HepG2 (cell line): ENCODE data around the gene GRIP2. TPM values are rescaled to one million over a fixed set of nuclear protein-coding genes. Genes with fewer than 3 reads are reported as not detected.

ENCODE experiments used
- ATAC-seq: fragments of 200-7000 bp; cut with Tn5 transposase; 3 replicates; pipeline ENCODE4 v1.9.1; 2020; ENCODE audit warnings: mild to moderate bottlenecking, moderate library complexity
- BruUV-seq: library from RNA; stranded (reverse); fragments of 400-500 nt; replicated peaks from 2 replicates; lab custom pipeline; 2021; lab: Mats Ljungman, UMichigan
- CTCF ChIA-PET: fragments of 300-600 bp; formaldehyde crosslinking; extraction: SDS; loops from one replicate; lab custom pipeline; 2021; ENCODE audit warnings: low total read pairs, inconsistent platforms, low intra/inter-chr PET ratio; lab: Yijun Ruan, JAX
- POLR2A ChIA-PET: fragments of 350-600 bp; sonication (Branson Sonifier 250); formaldehyde crosslinking; loops from one replicate; lab custom pipeline; 2020; ENCODE audit warnings: antibody characterized with exemption, inconsistent platforms; lab: Yijun Ruan, JAX
- DNase-seq: peaks from one replicate; pipeline ENCODE4 v3.0.0-alpha.2; 2015; ENCODE audit warnings: low spot score
- FAIRE-seq: peaks from 3 replicates; lab custom pipeline; 2011; peaks lifted over from hg19 to GRCh38; lab: Jason Lieb, UNC
- H2AFZ ChIP-seq: one replicate; pipeline ENCODE4 v1.6.1; 2011; ENCODE audit warnings: low read length, inconsistent platforms
- H3K27ac ChIP-seq: fragments of 300-600 bp; 3 replicates; pipeline ENCODE4 v1.8.0; 2011; ENCODE audit warnings: mixed run types, mild to moderate bottlenecking, mixed read lengths, low read length, inconsistent platforms; ENCODE audit not compliant: insufficient read depth; ENCODE audit errors: extremely low read length
- H3K27me3 ChIP-seq, 2 experiments: fragments of 200-600 bp in 1 of 2; 2 replicates in 1 of 2; 3 replicates in 1 of 2; pipeline versions ENCODE4 v1.6.0 to v1.8.0; 2011; ENCODE audit warnings: low read length in 2 of 2, mild to moderate bottlenecking in 2 of 2, moderate library complexity in 2 of 2, inconsistent platforms in 1 of 2; ENCODE audit not compliant: insufficient read depth in 2 of 2, control insufficient read depth in 1 of 2
- H3K36me3 ChIP-seq, 2 experiments: fragments of 200-600 bp in 1 of 2; replicated peaks in 1 of 2; 2 replicates in 1 of 2; 3 replicates in 1 of 2; pipeline versions ENCODE4 v1.5.1 to v1.8.0; 2011; ENCODE audit warnings: low read length in 2 of 2, inconsistent platforms in 1 of 2; ENCODE audit not compliant: insufficient read depth in 2 of 2, control insufficient read depth in 1 of 2
- H3K4me1 ChIP-seq: 2 replicates; pipeline ENCODE4 v1.5.1; 2012; ENCODE audit warnings: low read length, inconsistent platforms; ENCODE audit not compliant: insufficient read depth
- H3K4me2 ChIP-seq: 2 replicates; pipeline ENCODE4 v1.6.0; 2011; ENCODE audit warnings: low read depth, low read length, inconsistent platforms
- H3K4me3 ChIP-seq, 3 experiments: fragments of 200-600 bp in 1 of 3; sonication (generic), shearing (Covaris generic) in 1 of 3; replicated peaks in 1 of 3; 2 replicates each; pipeline ENCODE4 v1.5.1; 2011 to 2016; ENCODE audit warnings: low read length in 3 of 3, inconsistent platforms in 2 of 3, low read depth in 2 of 3, mild to moderate bottlenecking in 2 of 3, control low read depth in 1 of 3, mixed read lengths in 1 of 3; ENCODE audit not compliant: insufficient read depth in 1 of 3
- H3K79me2 ChIP-seq: one replicate; pipeline ENCODE4 v1.6.1; 2011; ENCODE audit warnings: low read length, inconsistent platforms; ENCODE audit not compliant: insufficient read depth
- H3K9ac ChIP-seq: 2 replicates; pipeline ENCODE4 v1.6.0; 2011; ENCODE audit warnings: mild to moderate bottlenecking, low read depth, low read length, inconsistent platforms; ENCODE audit not compliant: insufficient read depth
- H3K9me3 ChIP-seq: 2 replicates; pipeline ENCODE4 v1.5.1; 2012; ENCODE audit warnings: mild to moderate bottlenecking, low read length
- H4K20me1 ChIP-seq: 2 replicates; pipeline ENCODE4 v1.6.0; 2011; ENCODE audit warnings: inconsistent platforms, mild to moderate bottlenecking, low read length, moderate library complexity; ENCODE audit not compliant: insufficient read depth
- ARID5B ChIP-seq: IDR thresholded peaks from 2 replicates; pipeline ENCODE4 v1.4.0; 2020; ENCODE audit warnings: mild to moderate bottlenecking, missing genetic modification reagents
- DMTF1 ChIP-seq: sonication (generic); formaldehyde crosslinking; IDR thresholded peaks from 2 replicates; pipeline ENCODE4 v1.4.0; 2020; ENCODE audit warnings: mild to moderate bottlenecking, missing genetic modification reagents
- FOSL2 ChIP-seq: sonication (generic); formaldehyde crosslinking; IDR thresholded peaks from 2 replicates; pipeline ENCODE4 v1.4.0; 2020; ENCODE audit warnings: missing genetic modification reagents
- GATAD2A ChIP-seq: IDR thresholded peaks from 2 replicates; pipeline ENCODE4 v1.6.1; 2016
- HIVEP1 ChIP-seq: sonication (generic); formaldehyde crosslinking; IDR thresholded peaks from 2 replicates; pipeline ENCODE4 v1.4.0; 2020; ENCODE audit warnings: mild to moderate bottlenecking, missing genetic modification reagents
- HNF4A ChIP-seq: sonication (generic); formaldehyde crosslinking; IDR thresholded peaks from 2 replicates; pipeline ENCODE4 v1.4.0; 2020; ENCODE audit warnings: missing genetic modification reagents
- IKZF1 ChIP-seq: fragments of 450-650 bp; IDR thresholded peaks from 2 replicates; pipeline ENCODE4 v1.7.1; 2016
- ISX ChIP-seq: sonication (generic); formaldehyde crosslinking; conservative IDR thresholded peaks from 2 replicates; pipeline ENCODE4 v1.5.0; 2020; ENCODE audit warnings: missing genetic modification reagents
- MIER2 ChIP-seq: IDR thresholded peaks from 2 replicates; pipeline ENCODE4 v1.6.1; 2016; ENCODE audit warnings: missing biosample characterization, missing genetic modification reagents
- NR2F1 ChIP-seq, 2 experiments: fragments of 450-650 bp in 1 of 2; formaldehyde crosslinking in 1 of 2; IDR thresholded peaks; 2 replicates each; pipeline versions ENCODE4 v1.5.0 to v1.6.1; 2016 to 2020; ENCODE audit warnings: mild to moderate bottlenecking in 1 of 2, missing compliant biosample characterization in 1 of 2, missing genetic modification reagents in 1 of 2, moderate library complexity in 1 of 2
- NR2F6 ChIP-seq, 2 experiments: IDR thresholded peaks; 2 replicates each; pipeline ENCODE4 v1.6.1; 2016; ENCODE audit warnings: antibody characterized with exemption in 1 of 2, mild to moderate bottlenecking in 1 of 2
- RXRB ChIP-seq: IDR thresholded peaks from 2 replicates; pipeline ENCODE4 v1.6.1; 2016; ENCODE audit warnings: borderline replicate concordance, missing genetic modification reagents, missing compliant biosample characterization
- SP140L ChIP-seq: sonication (generic); formaldehyde crosslinking; IDR thresholded peaks from 2 replicates; pipeline ENCODE4 v1.4.0; 2020; ENCODE audit warnings: missing genetic modification reagents, borderline replicate concordance
- ZBTB46 ChIP-seq: sonication (generic); formaldehyde crosslinking; IDR thresholded peaks from 2 replicates; pipeline ENCODE4 v1.4.0; 2020; ENCODE audit warnings: mild to moderate bottlenecking, missing genetic modification reagents, borderline replicate concordance
- ZBTB7A ChIP-seq: sonication (generic); formaldehyde crosslinking; IDR thresholded peaks from 2 replicates; pipeline ENCODE4 v1.8.0; 2022; ENCODE audit warnings: mild to moderate bottlenecking, missing genetic modification reagents
- ZNF205 ChIP-seq: IDR thresholded peaks from 2 replicates; pipeline ENCODE4 v1.6.1; 2018; ENCODE audit warnings: missing biosample characterization, missing genetic modification reagents
- ZNF605 ChIP-seq: sonication (generic); formaldehyde crosslinking; IDR thresholded peaks from 2 replicates; pipeline ENCODE4 v1.8.0; 2022; ENCODE audit warnings: mild to moderate bottlenecking, missing genetic modification reagents
- ZNF644 ChIP-seq: IDR thresholded peaks from 2 replicates; pipeline ENCODE4 v1.6.1; 2016; ENCODE audit warnings: low read depth
- WGBS: methylation state at CpG from one replicate; pipeline ENCODE4 v1.1.6; 2017; ENCODE audit warnings: low lambda C conversion rate; 5-methylcytosine and 5-hydroxymethylcytosine counted together
- in situ Hi-C: cut with HindIII; loops from 2 replicates; pipeline ENCODE4 v1.10.0; 2017; ENCODE audit warnings: low pct_unique_long_range_greater_than_20kb; ENCODE audit not compliant: extremely low pct_ligation_motif_present
- intact Hi-C: fragments of 100-400 bp; cut with micrococcal nuclease; formaldehyde crosslinking; loops from one replicate; pipeline ENCODE4 v1.10.0; 2022; ENCODE audit not compliant: unreplicated experiment
- polyA plus RNA-seq, 8 experiments: library from polyadenylated mRNA; depleted of rRNA in 3 of 8; stranded (reverse) in 7 of 8; unstranded in 1 of 8; fragments of >200 nt; fragmentation: Illumina TruSeq in 4 of 8; extraction: Trizol in 4 of 8; gene quantifications; 2 replicates each; pipeline versions ENCODE4 v1.2.1 to v1.2.3, GENCODE V29; 2011 to 2016; ENCODE audit warnings: low read depth in 4 of 8, missing spikeins in 1 of 8, mixed read lengths in 1 of 8; ENCODE audit not compliant: insufficient read depth in 1 of 8
- total RNA-seq, 5 experiments: library from RNA; depleted of rRNA; stranded (reverse); fragments of >200 nt; fragmentation: Illumina TruSeq; extraction: Trizol; gene quantifications; 2 replicates each; pipeline ENCODE4 v1.2.3, GENCODE V29; 2016; ENCODE audit warnings: low read depth in 1 of 5

The GRIP2 gene
- total and polyA plus RNA-seq, 2 of the 13 experiments (the other 11 are each of a cell fraction or from before 2014, with no cell fraction given), result 0.11 to 0.24 TPM

- no peak for TF ChIP-seq IKZF1
- no peak for TF ChIP-seq NR2F6 (IDR thresholded peaks at IDR 0.05)
- 0 out of 2 replicates have a peak, but pooled peaks have one; percentile 23 for TF ChIP-seq NR2F6 (CRISPR knock-in tag; IDR thresholded peaks at IDR 0.05)
- TF ChIP-seq DMTF1 (CRISPR knock-in tag), result no peak
- peak in 1 of 2 experiments; percentile 43; a peak in 1 of 4 replicates for TF ChIP-seq NR2F1 (CRISPR knock-in tag; IDR thresholded peaks at IDR 0.05)
- no peak for TF ChIP-seq ZBTB46 (CRISPR knock-in tag)
- TF ChIP-seq SP140L (CRISPR knock-in tag), result no peak
- no peak for TF ChIP-seq HIVEP1
- no peak for TF ChIP-seq ISX (CRISPR knock-in tag)
- TF ChIP-seq ZNF605 (CRISPR knock-in tag), result no peak
- TF ChIP-seq GATAD2A (CRISPR knock-in tag), result 0 out of 2 replicates have a peak, but pooled peaks have one; percentile 14
- peak; percentile 9; the same call in 1 of the 2 replicates for TF ChIP-seq RXRB
- TF ChIP-seq ZNF644 (CRISPR knock-in tag), result peak; percentile 71; the same call in 1 of the 2 replicates
- no peak for TF ChIP-seq ZBTB7A (CRISPR knock-in tag)
- peak; percentile 89 for TF ChIP-seq FOSL2 (CRISPR knock-in tag)
- TF ChIP-seq ZNF205, result peak; percentile 98
- peak; percentile 86 for TF ChIP-seq MIER2 (CRISPR knock-in tag)
- 0 out of 2 replicates have a peak, but pooled peaks have one; percentile 13 for TF ChIP-seq ARID5B (CRISPR knock-in tag)
- peak; percentile 41 for TF ChIP-seq HNF4A (CRISPR knock-in tag)
- POLR2A ChIA-PET, result interaction anchor here (0.6 kb wide), 1 partner anchor 63 kb away, joined by 3 read pairs; the partner anchor contains the start of gene CCDC174
- BruUV-seq, result no TSS peak
- no peak overlapping the region for H3K4me3 ChIP-seq
- H3K4me1 ChIP-seq, result peaks cover 10% of the 10 kb centered on the region
- H4K20me1 ChIP-seq, result no peaks in the 10 kb centered on the region
- 22% methylated on average over 4 of the region's 4 CpGs for WGBS
- no peak overlapping the region for H2AFZ ChIP-seq
- H3K4me2 ChIP-seq, result peak overlapping the region; percentile 10; the same call in 1 of the 2 replicates
- ATAC-seq (peak; percentile 96), DNase-seq (peak; percentile 55), FAIRE-seq (peak; percentile 66)
- H3K27me3 ChIP-seq, result 0 out of 5 replicates have a peak, but pooled peaks cover 2 to 5% of the 10 kb centered on the region in 2 experiments
- H3K36me3 ChIP-seq, result no peaks in the 10 kb centered on the region
- H3K79me2 ChIP-seq, result no peaks in the 10 kb centered on the region
- in situ Hi-C loops, result no loop called here
- intact Hi-C loops, result no loop called here
- H3K9ac ChIP-seq, result no peak overlapping the region
- CTCF ChIA-PET, result no interaction called here
- no peak overlapping the region for H3K27ac ChIP-seq
- H3K9me3 ChIP-seq, result no peaks in the 10 kb centered on the region
These were observed 47.7 kb upstream of the GRIP2 start for GRCh38 chr3:14587740-14588360.
